GM19467 (cell line): ENCODE data around the gene PDF.

Experiments used
- ATAC-seq: cut with Tn5 transposase; IDR thresholded peaks from one replicate; pipeline ENCODE4 v1.9.1; 2021; ENCODE audit warnings: mild to moderate bottlenecking, moderate library complexity; ENCODE audit not compliant: unreplicated experiment

The PDF gene

GRCh38 chr16:69339289-69340094 lies 9.1 kb upstream of the PDF start, which contains the start of the genes COG8 and NIP7:
COG8 (minus strand) TSS chr16:69339564; CDS start chr16:69339552, 12 bp downstream.
NIP7 (plus strand) TSS chr16:69339772; CDS start chr16:69339830, 58 bp downstream.
- ATAC-seq, result peak; percentile 87

GRCh38 chr16:69338557-69339288 lies 8.3 kb upstream of the PDF start:
- ATAC-seq, result no peak

GRCh38 chr16:69334696-69335095 lies 4.3 kb upstream of the PDF start:
- ATAC-seq, result no peak

- ATAC-seq, result peak; percentile 29
Observed at GRCh38 chr16:69329369-69330285, 761 bp downstream of the PDF start.

- ATAC-seq, result no peak
Observed at GRCh38 chr16:69328854-69329316, 1.5 kb downstream of the PDF start.

GRCh38 chr16:69327585-69328310 lies 2.6 kb downstream of the PDF start:
- ATAC-seq, result no peak

- ATAC-seq, result no peak
Observed at GRCh38 chr16:69326172-69326873, 4.1 kb downstream of the PDF start.

GRCh38 chr16:69325784-69326171 lies 4.6 kb downstream of the PDF start:
- no peak for ATAC-seq

GRCh38 chr16:69324585-69325253 lies 5.7 kb downstream of the PDF start:
- ATAC-seq, result no peak

GRCh38 chr16:69324013-69324531 lies 6.3 kb downstream of the PDF start:
- ATAC-seq, result no peak

- ATAC-seq, result no peak
Observed at GRCh38 chr16:69323415-69323814, 7.0 kb downstream of the PDF start.

- no peak for ATAC-seq
Observed at GRCh38 chr16:69322343-69322742, 8.0 kb downstream of the PDF start.

- ATAC-seq, result no peak
Observed at GRCh38 chr16:69321080-69321479, 9.3 kb downstream of the PDF start.

GRCh38 chr16:69320740-69321073 lies 9.7 kb downstream of the PDF start:
- ATAC-seq, result no peak

GRCh38 chr16:69319826-69320739 lies 10.3 kb downstream of the PDF start:
- no peak for ATAC-seq

- ATAC-seq, result no peak
Observed at GRCh38 chr16:69319381-69319780, 11.0 kb downstream of the PDF start.

- ATAC-seq, result no peak
Observed at GRCh38 chr16:69318911-69319289, 11.5 kb downstream of the PDF start.
